ENCODE data around the gene DGKI.
"Not testable (repeated sequence)": the region's sequence is repeated elsewhere in the genome, so short reads cannot be mapped to it uniquely, and the experiment has no call there.

The DGKI gene

GRCh38 chr7:137462847-137463246 is 383.9 kb downstream of the DGKI start:
- no peak for DNase-seq (ENCODE audit: low spot score)

DNA sequence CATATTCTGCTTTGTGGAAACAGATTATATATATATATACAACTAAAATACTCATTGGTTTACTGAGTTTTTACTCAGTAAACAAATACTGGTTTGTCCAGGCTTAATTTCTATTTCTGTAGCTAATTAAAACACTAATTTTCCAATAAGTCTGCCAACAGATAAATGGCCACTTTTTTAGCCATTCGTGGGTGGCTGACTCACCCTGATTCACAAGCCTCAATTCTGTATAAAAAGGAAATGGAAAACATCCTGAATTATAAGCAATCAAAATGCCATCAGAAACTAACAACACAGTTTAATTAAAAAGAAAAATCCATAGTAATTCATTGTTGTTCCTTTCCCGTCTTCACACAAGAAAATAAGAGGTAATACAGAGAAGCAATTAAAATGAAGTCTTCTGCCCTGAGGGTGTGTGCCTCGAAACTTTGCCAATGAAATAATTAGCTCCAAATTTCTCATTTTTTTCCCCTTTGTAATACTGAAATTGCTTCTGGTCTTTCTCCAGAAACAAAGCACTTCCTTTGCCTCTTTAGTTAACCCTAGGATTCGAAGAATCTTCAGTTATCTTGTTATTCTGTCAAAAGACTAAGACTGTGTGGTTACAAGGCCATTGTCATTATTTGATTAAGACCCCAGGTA is 384.6 kb downstream of the DGKI start:
- no peak for DNase-seq (ENCODE audit: low spot score)

- DNase-seq (ENCODE audit: low spot score) = no peak
These were observed 388.4 kb downstream of the DGKI start for GRCh38 chr7:137458399-137458798.

- DNase-seq (ENCODE audit: low spot score) = no peak
These were observed 392.0 kb downstream of the DGKI start for GRCh38 chr7:137454767-137455166.

DNA sequence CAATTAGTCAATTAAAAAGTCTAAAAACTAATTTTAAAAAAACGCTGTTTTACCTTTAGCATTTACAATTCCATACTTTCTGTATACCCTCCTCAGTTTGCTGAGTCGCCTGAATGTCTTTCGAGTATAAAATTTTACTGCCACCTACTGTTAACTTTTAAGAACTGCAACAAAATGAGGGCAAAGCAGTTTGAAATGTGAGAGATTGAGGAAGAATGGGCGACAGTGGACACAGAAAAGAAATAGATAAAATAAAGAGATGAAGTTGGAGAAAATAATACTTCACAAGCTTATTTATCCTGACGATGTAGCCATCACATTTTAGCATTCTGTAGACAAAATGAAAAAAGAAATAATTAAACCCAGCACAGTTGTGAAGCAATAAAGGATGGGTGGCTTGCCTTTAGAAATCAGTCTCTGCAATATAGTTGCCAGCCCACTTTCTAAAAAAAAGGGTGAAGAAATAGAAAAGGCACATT is 392.5 kb downstream of the DGKI start:
- no peak for DNase-seq (ENCODE audit: low spot score)

- DNase-seq (ENCODE audit: low spot score) = no peak
These were observed 393.4 kb downstream of the DGKI start for GRCh38 chr7:137453356-137453755.

GRCh38 chr7:137449016-137449415 is 397.8 kb downstream of the DGKI start:
- no peak for DNase-seq (ENCODE audit: low spot score)

- not testable (repeated sequence) for DNase-seq (ENCODE audit: low spot score)
These were observed 398.2 kb downstream of the DGKI start for GRCh38 chr7:137448572-137448971.

GRCh38 chr7:137446025-137446424 is 400.7 kb downstream of the DGKI start:
- DNase-seq (ENCODE audit: low spot score) = no peak

DNA sequence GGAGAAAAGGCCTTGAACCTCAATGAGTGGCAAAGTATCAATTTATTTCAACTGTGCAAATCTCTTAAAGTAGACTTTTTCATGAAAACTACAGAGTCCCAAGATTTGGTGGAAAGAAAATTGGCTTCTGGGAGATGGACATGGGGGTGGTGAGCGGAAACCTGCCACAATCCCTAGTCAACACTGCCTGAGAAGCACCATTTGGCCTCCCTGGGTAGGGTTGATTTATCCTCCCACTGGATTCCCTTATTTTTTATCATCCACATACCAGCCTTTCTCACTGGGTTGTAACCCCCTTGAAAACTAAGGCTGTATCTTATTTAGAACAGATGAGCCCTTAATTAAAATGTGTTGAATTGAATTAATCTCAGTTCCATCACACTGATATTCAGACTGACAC is 401.5 kb downstream of the DGKI start:
- DNase-seq (ENCODE audit: low spot score) = no peak

DNA sequence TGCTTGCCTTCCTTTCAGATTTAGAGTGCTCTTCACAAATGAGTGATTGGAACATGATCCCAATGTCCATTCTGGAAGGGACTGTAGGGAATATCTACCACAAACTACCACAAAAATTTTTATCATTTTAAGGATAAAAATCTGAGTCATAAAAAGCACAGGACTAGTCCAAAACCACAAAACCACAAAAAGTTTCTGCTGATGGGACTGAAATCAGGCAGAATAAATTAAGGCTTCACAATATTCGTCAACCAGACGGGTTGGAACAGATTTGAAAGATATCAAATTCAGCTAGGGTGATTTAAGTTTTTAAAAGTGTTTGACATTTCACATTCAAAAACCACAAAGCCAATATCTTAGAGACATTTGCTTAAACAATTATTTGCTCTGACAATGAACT is 403.2 kb downstream of the DGKI start:
- no peak for DNase-seq (ENCODE audit: low spot score)

GRCh38 chr7:137441451-137441850 is 405.3 kb downstream of the DGKI start:
- DNase-seq (ENCODE audit: low spot score) = no peak

GRCh38 chr7:137439829-137440825 is 406.6 kb downstream of the DGKI start:
- DNase-seq (ENCODE audit: low spot score) = no peak

- DNase-seq (ENCODE audit: low spot score) = no peak
These were observed 411.8 kb downstream of the DGKI start for GRCh38 chr7:137434946-137435345.

DNA sequence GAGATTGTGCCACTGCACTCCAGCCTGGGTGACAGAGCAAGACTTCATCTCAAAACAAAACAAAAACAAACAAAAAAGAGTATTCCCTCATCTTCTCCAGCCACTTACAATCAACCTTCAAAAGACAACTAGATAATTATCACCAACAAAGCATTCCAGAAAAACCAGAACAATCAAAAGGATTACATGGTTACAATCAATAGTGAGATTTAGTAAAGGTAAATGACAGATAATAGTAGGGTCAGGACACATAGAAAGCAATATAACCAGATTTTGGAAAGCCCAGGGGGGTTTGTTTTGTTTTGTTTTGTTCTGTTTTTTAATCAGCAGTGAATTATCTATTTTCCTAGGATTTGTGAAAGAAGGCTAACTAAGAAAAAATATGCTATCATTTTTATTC is 412.2 kb downstream of the DGKI start:
- no peak for DNase-seq (ENCODE audit: low spot score)

GRCh38 chr7:137423321-137423720 is 423.5 kb downstream of the DGKI start:
- DNase-seq (ENCODE audit: low spot score) = no peak

DNA sequence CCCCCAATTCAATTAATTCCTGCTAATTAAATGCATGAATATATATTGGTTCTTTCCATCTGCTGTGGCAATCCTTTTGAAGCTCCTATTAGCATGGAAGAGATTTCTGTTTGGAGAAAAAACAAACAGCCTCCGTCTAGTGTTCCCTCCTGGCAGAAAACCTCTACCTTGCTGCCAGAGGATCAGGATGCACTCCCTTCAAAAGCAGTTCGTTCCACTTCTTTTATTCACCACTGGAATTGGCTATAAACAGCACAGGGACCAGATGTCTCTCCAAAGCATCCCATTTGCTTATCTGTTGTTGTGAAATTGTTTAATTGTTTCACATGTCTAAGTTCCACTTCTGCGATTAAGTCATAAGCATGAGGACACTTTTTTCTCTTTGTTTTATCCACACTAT is 425.4 kb downstream of the DGKI start:
- DNase-seq (ENCODE audit: low spot score) = no peak

GRCh38 chr7:137418841-137419240 is 427.9 kb downstream of the DGKI start:
- DNase-seq (ENCODE audit: low spot score) = no peak

DNA sequence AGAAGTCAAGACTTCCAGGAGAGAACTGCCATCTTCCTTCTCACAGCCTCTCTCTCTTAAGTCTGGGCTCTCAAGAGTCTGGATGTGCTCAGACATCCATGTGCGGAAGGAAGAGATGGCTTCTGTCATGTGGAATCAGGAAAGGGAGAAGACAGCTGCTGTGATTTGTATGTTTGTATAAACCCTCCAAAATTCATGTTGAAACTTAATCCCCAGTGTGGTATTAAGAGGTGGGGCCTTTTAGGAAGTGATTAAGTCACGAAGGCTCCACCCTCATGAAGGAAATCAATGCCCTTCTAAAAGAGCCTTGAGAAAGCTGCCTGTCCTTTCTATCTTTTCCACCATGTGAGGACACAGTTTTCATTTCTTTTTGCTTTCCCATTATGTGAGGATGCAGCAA is 429.3 kb downstream of the DGKI start:
- no peak for DNase-seq (ENCODE audit: low spot score)

GRCh38 chr7:137413901-137414300 is 432.9 kb downstream of the DGKI start:
- no peak for DNase-seq (ENCODE audit: low spot score)

DNA sequence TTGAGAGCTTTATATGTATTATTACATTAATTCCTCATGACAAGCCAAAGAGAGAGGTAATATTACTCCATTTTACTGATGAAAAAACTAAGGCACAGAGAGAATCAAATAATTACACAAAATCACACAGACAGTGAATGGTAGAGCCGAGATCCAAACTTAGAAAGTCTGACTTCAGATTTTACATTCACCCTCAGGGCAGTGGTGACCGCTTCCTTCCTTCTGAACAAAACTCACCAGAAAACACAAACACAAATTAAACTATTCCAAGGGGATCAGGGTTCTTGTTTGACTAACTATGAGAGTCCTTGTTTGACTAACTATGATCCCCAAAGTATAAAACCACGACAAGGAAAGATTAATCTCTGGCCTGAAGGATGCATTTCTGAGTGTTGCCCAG is 435.3 kb downstream of the DGKI start:
- DNase-seq (ENCODE audit: low spot score) = no peak

- DNase-seq (ENCODE audit: low spot score) = no peak
These were observed 438.6 kb downstream of the DGKI start for GRCh38 chr7:137408126-137408525.

GRCh38 chr7:137407078-137407477 is 439.7 kb downstream of the DGKI start:
- DNase-seq (ENCODE audit: low spot score) = no peak

Data from ecto neural progenitor cell (in vitro differentiated cells).